A673 (cell line): ENCODE measurements around the gene USP20.

Source experiments
- CTCF ChIP-seq: fragments of 300-800, 200-600 bp; sonication (generic); conservative IDR thresholded peaks from 2 replicates; pipeline ENCODE4 v1.5.1; 2017; ENCODE audit warnings: low read depth, mild to moderate bottlenecking, antibody characterized with exemption, low read length, moderate library complexity, mixed read lengths
- EZH2 ChIP-seq: fragments of 200-600 bp; sonication (generic); IDR thresholded peaks from 2 replicates; pipeline ENCODE4 v1.6.1; 2017; ENCODE audit warnings: borderline replicate concordance, low read depth, mild to moderate bottlenecking, mixed read lengths, antibody characterized with exemption, low read length; ENCODE audit not compliant: poor library complexity, severe bottlenecking

GRCh38 chr9:129849901-129850300 lies 14.6 kb downstream of the USP20 start:
- TF ChIP-seq CTCF = no peak
- TF ChIP-seq EZH2 = no peak
